HG03280 (cell line): ENCODE results near the gene CCDC150.
"Not testable (repeated sequence)": the region's sequence is repeated elsewhere in the genome, so short reads cannot be mapped to it uniquely, and the experiment has no call there.

ENCODE experiments used
- ATAC-seq: cut with Tn5 transposase; IDR thresholded peaks from one replicate; pipeline ENCODE4 v1.9.1; 2021; ENCODE audit warnings: mild to moderate bottlenecking, moderate library complexity; ENCODE audit not compliant: unreplicated experiment

Gene CCDC150

DNA sequence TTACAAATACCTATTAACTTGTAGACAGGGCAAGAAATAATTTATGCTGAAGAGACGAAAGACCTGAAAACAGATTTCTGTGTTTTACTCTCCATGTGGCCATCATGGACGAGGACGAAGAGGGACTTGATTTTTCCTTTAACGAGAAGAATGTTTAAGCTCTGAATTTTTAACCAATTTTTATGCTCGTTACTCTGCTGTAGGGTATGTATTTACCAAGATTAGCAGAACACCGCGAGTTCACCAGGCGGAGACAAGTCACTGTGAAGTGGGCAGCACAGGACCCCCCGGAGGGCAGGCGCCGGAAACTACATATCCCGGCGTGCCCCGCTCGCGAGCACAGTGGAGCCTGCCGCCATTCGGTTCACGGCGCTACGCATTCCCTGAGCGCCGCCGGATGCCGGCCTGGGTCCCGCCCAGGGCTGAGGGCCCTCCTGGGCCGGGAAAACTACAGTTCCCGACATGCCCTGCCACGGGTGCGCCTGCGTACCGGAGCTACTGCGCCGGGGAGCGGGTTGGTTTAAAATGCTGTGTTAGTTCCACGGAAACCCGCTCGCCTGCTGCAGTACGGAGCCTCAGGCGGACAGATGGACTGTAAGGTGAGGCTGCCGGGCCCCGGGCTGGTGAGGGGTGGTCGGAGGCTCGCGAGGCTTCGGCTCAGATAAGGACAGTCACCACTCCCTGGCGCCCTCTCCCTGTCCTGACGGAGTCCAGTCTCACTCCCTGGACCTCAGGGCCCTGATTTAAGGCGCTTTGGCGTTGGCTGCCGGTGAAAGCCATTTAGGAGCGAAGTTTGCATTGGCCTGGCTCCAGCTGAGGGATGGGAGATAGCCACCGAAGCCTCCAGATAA, at the start of gene CCDC150:
TSS of gene CCDC150 (plus strand) at position 536 of the 851 bp plus-strand sequence. CDS start at position 588, 52 bp downstream.
- peak; percentile 100 for ATAC-seq

DNA sequence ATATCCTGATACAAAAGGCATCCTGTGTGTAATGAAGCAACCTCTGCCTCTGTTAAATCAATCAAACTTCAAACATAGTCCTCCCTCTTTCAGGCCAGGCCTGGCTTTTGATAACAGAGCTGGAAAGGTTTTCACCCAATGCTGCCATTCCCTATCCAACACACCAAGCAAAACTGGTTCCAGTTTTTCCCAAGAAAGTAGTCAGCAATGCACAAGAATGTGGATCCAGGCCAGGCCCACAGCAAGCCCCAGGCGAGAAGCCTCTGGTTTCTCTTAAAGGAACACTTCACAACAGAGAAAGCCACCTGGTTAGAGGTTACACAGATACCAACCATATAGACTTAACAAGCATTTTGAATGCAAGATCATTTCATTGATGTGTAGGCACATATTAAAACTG, 49.2 kb upstream of the CCDC150 start:
- ATAC-seq, result no peak

DNA sequence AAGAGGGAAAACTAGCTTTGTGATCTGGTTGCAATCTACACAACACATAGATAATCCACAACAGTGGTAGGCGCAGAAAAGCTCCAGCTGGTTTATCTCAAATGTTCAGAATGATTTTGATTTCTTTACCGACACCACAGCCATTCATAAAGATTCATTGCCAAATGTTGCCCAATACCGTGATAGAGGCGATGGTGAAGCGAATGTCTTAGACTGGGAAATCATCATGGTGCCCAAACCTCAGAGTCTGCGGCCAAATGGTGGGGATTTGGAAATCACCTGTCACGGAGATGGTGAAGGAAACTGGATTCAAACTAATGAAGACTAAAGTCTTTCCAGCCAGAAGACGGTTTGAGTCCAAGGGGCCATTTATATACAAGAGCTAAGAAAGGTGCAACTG, 48.5 kb upstream of the CCDC150 start:
- ATAC-seq, result no peak

DNA sequence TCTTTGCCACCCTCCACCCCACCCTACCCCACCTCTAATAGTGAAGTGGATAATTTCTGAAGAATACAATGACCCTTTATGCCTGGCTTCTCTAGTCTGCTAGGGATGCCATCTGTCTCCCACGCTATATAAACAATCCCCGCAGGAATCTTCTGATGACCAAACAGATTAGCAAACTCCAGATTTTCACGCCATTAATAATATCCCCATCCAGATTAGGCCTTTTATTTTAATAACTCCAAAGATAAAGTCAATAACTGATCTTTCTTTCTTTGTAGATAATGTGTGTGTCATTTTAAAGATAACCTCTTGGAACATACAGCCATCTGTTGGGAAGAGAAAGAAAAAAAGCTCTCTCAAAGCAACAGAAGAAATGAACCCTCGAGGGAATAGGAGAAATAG, 47.9 kb upstream of the CCDC150 start:
- ATAC-seq, result no peak

DNA sequence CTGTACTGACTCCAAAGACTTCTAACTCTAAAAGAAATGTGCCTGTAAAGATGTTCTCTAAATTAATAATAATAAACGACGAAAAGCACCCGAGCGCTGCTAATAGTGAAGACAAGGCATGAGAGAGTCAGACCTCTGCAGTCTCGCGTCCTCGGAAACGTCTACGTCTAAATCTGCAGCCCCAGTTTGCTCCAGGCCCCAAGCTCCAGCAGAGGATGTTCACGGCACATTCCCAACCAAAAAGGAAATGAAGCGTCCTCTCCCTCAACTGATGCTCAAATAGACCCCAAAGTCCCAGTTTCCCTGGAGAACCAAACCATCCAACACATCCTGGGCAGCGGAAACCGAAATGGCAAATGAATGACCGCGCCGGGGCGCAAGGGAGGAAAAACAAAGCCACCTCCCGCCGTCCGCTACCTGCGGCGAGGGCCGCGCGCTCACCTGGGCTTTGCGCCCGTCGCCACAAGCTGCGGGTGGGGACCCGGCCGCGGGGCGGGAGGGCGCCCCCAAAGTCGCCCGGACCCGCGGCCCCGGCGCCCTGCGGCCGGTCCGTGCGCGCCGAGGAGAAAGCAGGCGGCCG, 47.1 kb upstream of the CCDC150 start:
- peak; percentile 25 for ATAC-seq

DNA sequence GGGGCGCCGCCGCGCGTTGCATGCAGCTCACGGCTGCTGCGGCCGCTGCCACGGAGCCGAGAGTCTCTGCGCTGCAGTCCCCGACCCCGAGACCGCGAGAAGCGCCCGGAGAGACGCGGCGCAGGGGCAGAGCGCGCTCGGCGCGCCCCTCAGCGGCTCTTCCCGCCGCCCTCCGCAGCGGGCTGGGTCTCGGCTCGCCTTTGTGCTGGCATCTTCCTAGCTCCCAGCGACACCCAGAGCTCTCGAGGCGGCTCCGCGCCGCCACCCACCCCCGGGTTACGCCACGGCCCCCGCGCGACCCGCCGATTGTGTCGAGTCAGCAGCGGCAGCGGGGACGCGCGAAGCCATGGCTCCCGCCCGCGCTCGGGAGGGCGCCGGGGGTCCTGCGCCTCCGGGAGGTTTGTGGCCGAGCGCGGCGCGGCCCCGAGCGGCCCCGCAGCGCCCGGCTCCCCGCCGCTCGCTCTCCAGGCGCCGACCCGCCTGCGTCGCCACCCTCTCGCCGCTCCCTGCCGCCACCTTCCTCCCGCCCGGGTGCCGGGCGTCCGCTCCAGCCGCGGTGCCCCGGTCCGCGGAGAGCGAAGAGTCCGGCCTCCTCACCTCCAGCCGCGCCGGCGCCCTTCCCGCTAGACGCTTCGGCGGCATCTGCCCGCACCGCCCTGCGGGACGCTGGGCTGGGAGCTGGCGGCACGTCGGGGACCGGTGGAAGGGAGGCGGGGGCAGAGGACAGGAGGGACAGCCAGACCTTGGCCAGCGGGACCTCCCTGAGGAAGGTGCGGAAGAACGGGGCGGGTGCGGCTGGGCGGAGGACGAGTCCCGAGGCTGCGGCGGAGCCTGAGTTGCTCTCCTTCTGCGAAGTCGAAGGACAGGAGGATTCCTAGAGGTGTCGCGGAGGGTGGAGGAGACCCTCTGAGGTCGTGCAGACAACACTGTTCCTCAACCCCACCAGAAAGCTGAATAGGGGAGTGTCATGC, 46.3 kb upstream of the CCDC150 start, which contains the start of gene HECW2:
TSS of gene HECW2 (minus strand) at position 644 of the 971 bp plus-strand sequence.
- peak; percentile 70 for ATAC-seq

DNA sequence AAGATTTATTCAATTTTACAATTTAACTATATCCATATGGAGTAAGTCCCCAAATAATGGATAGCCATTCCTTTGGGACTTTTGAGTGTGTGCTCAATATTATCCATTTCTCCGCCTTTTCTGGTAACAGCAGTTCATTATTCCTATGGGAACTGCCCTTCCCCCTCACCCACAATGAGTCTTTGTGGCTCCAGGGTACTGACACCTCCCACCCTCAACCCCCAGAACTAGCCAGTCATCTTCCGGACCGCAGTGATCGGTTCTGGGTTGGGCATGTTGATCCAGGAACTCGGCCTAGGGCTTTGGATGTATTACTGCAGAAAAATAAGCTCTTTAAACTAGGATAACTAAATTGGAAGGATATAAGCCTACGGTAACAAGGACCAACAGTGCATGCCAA, 45.4 kb upstream of the CCDC150 start:
- no peak for ATAC-seq

DNA sequence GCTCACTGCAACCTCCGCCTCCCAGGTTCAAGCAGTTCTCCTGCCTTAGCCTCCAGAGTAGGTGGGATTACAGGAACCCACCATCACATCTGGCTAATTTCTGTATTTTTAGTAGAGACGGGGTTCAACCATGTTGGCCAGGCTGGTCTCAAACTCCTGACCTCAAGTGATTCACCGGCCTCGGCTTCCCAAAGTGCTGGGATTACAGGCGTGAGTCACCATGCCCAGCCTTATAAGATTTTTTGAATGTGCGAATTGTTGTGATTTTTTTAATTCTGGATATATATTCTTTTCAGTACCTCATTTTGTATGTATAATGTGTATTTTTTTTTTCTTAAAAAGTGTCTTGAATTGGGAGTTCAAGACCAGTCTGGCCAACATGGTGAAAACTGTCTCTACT, 42.0 kb upstream of the CCDC150 start:
- no peak for ATAC-seq

DNA sequence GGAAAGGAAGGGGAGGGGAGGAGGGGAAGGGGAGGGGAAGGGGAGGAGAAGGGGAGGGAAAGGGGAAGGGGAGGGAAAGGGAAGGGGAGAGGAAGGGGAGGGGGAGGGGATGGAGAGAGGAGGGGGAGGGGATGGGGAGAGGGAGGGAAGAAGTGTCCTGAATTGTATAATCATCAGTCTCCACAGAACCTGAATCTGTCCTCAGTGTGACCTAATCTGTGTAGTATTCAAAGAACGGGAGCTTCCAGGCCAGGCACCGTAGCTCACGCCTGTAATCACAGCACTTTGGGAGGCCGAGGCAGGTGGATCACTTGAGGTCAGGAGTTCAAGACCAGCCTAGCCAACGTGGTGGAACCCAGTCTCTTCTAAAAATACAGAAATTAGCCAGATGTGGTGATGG, 41.1 kb upstream of the CCDC150 start:
- ATAC-seq, result no peak

DNA sequence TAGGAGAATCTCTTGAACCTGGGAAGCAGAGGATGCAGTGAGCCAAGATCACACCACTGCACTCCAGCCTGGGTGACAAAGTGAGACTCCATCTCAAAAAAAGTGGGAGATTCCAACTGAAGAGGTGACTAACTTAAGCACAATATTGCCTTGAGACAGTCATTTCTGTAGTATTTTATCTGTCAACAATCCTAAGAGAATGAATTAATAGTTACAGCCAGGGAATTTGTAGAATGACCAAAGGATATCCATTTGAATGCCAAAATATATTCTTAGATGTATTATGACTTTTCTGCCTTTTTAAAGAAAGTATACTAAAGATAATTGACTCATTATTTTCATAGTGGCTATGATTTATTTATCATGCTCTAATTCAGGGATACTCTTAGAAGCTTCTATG, 40.7 kb upstream of the CCDC150 start:
- no peak for ATAC-seq

DNA sequence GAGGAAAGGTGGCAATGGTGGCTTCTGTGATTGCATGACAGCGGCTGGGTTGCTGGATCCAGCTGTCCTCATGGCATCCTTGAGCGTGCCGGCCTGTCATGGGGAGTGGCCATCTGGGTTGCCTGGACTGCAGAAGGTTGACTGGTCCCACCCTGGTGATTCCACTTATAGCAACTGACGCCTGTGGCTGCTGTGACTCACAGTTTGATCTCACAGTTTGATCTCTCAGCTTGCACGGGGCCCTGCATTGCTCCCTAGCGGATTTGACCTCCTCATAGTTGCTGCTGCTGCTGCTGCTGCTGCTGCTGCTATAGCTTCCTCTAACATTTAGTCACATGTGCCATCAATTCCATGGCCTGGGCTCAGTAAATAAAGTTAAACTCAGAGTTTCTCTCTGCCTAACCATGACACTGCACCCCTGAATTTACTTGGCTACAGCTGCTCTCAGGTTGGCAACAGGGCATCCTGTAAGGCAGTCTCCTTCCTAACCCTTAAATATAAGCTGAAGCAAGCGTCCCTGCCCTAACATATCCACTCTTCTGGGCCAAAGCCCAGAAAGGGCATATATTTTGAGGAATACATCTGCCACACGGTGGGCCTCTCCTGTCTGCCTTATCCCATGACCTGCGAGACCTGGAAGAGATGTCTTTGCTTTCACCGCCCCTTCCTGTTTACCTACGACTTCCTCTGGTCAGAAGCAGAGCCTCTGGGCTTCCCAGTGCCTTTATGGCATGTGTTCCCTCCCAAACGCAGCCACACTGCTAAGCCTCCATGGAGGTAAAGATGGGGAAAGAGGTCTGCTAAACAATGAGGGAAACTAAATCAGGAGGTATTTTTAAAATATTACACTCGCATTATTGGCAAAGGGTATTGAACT, 37.8 kb upstream of the CCDC150 start:
- no peak for ATAC-seq

DNA sequence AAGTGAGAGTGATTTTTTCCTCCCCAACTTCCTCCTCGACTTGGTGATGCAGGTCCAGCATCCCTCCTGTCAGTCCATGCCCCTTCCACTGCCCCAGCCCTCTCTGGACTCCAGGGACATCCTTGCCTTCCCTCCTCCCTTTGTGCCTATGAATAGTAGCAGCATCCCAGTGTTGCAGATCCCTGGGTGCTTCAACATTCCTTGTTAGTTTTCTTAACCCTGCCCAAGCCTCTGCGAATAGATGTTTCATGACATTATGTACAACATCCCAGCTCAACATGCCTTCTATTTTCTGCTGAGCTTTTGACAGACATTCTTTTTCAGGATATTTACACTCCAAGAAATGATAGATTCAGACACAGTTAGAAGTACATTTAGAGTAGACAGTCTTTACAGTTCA, 35.3 kb upstream of the CCDC150 start:
- no peak for ATAC-seq

DNA sequence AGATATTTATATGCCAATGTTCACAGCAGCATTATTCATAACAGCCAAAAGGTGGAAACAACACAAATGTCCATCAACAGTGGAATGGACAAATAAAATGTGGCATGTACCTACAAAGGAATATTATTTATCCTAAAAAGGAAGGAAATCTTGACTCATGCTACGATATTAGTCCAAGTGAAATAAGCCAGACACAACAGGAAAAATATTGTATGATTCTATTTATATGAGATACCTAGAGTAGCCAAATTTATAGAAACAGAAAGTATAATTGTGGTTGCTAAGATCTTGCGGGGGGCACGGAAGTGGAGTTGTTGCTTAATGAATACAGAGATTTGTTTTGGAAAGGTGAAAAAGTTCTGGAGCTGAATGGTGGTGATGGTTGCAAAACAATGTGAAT, 33.0 kb upstream of the CCDC150 start:
- ATAC-seq, result no peak

DNA sequence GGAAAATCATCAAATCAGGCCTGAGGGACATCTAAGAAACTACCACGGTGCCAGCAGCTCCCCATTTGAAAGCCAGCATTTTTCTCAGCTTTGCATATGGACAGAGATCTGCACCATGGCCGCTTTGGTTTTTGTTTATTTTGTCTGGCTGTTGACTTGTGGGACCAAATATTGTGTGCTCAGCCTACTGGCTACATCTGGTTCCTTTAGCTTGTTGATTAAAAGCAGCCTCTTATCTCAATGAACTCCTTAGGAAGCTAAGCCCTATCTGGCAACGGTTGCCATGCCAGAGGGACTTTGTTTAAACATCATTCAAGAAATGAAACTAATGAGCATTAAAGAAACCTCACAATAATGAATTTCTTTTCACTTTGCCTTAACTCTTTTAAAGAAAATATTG, 32.4 kb upstream of the CCDC150 start:
- no peak for ATAC-seq

DNA sequence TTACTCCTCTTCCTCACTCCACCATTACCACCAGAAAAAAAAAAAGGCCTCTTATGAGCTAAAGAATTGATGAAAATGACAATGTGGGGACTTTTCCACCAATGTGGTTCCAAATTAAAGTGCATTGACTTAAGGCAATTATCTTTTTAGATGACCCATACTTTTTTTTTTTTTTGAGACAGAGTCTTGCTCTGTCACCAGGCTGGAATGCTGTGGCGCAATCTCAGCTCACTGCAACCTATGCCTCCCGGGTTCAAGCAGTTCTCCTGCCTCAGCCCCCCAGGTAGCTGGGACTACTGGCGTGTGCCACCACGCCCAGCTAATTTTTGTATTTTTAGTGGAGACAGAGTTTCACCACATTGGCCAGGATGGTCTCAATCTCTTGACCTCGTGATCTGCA, 31.6 kb upstream of the CCDC150 start:
- ATAC-seq, result not testable (repeated sequence)

DNA sequence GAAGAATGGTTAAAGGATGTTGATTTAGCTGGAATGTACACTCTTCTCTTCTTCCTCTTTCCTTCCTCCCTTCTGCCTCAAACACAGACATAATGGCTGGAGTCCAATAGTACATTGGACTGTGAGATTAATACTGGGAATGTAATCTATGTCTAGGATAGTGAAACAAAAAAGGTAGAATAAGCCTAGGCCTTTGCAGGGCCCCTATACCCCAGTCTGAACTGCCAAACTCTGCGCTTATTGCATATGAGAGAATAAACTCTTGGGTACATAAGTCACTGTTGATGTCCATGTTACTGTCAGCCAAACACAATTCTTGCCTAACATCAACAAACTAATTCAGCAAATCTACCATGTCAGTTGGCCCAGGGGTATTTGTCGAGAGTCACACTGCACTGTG, 29.7 kb upstream of the CCDC150 start:
- ATAC-seq, result no peak

DNA sequence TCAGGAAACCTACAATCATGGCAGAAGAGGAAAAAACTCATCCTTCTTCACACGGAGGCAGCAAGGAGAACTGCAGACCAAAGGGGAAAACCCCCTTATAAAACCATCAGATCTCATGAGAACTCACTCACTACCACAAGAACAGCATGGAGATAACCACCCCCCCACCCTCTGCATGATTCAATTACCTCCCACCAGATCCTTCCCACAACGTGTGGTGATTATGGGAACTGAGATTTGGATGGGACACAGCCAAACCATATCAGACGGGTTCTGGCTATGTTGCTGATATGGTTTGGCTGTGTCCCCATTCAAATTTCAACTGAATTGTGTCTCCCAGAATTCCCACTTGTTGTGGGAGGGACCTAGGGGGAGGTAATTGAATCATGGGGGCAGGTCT, 28.7 kb upstream of the CCDC150 start:
- ATAC-seq, result no peak

DNA sequence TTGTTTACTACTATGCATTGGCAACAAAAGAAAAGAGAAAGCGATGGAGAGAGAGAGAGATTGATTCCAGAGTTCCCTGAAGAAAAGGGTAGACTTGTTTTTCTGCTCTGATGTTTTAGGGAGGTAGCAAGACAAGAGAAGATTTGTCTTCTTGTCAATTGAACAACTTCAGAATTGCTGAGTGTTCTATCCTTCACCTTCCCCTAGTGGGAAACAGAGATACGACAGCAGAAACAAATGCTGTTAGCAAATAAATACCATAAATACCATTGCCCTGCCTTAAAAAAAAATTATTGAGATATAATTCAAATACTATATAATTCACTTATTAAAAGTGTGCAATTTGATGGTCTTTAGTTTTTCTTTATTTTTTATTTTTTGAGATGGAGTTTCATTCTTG, 26.2 kb upstream of the CCDC150 start:
- no peak for ATAC-seq

DNA sequence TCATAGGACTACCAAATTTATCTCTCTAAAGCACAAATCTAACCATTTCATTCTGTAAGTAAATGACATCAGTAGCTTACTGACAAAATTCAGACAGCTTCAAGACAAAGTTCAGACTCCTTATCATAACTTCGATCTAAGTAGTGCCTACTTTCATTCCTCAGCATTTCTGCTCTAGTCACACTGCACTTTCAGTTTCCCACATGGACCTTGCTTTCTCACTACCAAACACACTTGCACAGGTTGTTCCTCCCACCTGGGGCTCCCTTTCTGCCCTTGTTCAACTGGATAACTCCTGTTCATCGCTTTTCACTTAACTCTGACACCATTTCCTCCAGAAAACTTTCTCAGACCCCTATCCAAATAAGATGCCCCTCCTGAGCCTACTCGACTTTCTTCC, 22.1 kb upstream of the CCDC150 start:
- no peak for ATAC-seq

DNA sequence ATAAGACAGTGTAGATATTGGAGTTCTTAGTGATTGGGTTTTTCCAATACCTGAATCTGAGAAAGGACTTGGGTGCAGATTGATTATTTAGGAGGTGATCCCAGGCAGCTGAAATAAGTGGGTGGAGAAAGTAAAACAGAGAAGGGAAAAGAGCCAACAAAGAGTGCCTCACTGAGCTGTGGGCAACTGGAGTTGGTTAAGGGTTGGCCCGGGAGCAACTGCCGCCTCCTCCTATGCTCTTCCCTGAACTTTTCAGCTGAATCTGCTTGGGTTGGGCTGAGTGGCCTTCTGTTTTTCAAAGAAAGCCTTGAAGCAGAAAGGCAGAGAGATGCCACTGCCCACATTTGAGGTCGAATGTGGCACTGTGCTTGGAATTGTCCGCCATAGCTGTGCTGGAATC, 20.9 kb upstream of the CCDC150 start:
- no peak for ATAC-seq
